ENCODE results near the gene MRPL17. TPM values are rescaled to one million over a fixed set of nuclear protein-coding genes. Genes with fewer than 3 reads are reported as not detected.
"Not testable (repeated sequence)": the region's sequence is repeated elsewhere in the genome, so short reads cannot be mapped to it uniquely, and the experiment has no call there.

The MRPL17 gene
- 35.2 and 49.7 TPM in 2 replicates for total RNA-seq (2014; rRNA removed; shearing (Covaris generic))

DNA sequence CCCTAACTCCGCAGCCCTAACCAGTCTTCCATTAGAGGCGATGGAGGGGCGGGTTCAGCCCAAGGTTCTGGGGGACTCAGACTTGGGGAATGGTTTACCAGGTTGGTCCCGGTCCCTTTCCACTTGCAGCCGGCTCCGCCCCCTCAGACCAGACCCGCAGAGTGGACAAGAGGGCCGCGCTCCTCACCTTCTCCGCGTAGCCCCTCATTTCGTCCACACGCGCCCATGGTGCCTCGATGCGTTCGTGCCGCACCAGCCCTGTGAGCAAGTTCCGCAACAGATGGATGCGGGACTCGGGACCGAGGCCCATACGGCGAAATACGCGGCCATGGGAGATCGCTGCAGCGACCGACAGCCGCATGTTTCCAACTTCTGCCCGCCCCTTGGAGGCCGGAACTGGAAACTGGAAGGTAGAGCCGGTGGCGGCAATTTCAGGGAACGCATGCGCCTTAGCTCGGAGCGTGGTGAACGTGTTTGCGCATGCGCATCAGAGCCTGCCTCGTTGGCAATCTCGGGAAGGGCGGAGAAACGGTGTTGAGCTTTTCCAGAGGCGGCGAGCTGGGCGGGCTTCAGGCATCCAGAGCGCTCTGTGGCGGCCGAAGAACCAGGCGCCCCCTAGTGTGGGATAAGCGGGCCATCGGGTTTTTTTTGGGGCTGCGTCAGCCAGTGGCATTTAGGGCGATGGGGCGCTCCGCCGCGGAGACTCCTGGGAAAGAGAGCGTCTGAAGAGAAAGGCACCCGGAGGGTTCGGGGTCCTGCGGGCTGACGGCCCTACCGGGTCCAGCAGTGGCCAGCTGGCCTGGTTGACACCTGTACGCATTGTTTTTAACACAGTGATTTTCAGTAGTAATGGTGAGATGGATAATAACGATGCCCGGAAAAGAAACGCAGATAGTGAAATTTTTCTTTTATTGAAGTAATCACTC, at the start of gene MRPL17:
Gene MRPL17 (minus strand): TSS at position 405 of the 926 bp plus-strand sequence. CDS start 44 bp downstream, at position 361.
- DNase-seq (ENCODE audit: low spot score), result peak; percentile 98
- in situ Hi-C loops (cut with HindIII; ENCODE audit: low sequenced_read_pairs), result no loop called here

DNA sequence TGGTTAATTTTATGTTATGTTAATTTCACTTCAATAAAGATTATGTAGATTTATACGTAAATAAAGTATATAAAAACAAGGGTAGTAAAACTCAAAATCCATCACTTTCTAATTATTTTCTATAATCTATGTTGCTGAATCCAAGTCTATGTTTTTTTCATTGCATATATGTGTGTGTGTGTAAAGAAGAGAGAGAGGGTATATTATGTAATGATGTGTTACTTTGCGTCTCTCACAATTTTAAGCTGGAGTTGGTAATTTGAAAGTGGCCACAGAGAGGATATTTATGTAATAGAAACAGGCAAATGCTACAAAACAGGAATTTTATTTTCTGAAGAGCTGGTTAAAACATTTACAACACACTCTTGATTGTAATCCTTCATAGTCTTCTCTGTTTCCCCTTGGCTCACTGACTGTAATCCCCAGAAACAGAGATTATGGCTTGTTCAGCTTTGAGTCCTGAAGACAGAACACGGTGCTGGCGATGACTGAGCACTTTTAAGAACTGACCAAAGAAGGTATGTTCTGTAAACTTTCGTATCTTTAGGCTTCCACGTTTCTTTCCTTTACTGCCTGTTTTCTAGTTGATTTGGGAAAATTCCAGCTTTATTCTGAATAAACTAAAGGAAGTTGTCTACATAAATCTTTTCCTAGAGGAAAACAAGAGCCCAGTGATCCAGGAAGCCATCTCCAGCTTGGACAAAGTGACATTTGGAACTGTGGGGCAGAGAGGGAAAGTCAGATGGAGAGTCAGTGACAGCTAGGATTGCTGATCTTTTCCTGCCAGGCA, 45.0 kb upstream of the MRPL17 start:
- DNase-seq (ENCODE audit: low spot score), result no peak
- in situ Hi-C loops (cut with HindIII; ENCODE audit: low sequenced_read_pairs), result no loop called here

DNA sequence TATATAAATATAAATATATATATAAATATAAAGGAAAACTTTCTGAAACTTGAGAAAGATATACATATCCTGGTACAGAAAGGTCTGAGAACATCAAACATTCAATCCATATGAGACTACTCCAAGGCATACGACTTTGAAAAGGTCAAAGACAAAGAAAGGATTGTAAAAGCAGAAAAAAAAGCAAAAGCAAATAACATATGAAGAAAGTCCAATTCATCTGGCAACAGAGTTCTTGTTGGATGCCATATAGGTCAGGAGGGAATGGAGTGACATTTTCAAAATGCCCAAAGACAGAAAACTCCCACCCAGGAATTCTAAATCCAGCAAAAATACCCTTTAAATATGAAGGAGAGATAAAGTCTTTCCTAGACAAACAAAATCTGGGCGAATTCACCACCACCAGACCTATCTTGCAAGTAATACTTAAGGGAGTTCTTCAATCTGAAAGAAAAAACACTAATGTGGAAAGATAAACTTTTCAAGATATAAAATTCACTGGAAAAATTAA, 42.3 kb upstream of the MRPL17 start:
- in situ Hi-C loops (cut with HindIII; ENCODE audit: low sequenced_read_pairs), result no loop called here
- DNase-seq (ENCODE audit: low spot score), result no peak

DNA sequence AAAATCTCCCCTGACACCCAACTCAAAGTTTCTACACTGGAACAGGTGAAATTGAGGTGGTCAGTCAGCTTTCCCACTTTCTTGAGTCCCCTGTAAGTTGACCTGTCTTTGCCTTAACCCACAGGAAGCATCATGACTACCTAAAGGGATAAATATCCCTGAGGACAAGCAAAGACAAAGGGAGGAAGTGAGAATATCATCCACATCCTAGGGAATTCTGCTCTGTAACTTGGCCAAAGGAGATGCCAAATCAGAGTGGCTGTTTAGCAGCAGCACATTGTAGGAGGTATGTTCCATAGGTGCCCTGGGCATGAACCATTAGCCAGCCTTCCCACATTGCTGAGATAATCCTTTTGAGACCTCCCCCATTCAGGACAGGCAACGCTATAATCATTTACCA, 40.9 kb upstream of the MRPL17 start:
- in situ Hi-C loops (cut with HindIII; ENCODE audit: low sequenced_read_pairs), result no loop called here
- DNase-seq (ENCODE audit: low spot score), result no peak

DNA sequence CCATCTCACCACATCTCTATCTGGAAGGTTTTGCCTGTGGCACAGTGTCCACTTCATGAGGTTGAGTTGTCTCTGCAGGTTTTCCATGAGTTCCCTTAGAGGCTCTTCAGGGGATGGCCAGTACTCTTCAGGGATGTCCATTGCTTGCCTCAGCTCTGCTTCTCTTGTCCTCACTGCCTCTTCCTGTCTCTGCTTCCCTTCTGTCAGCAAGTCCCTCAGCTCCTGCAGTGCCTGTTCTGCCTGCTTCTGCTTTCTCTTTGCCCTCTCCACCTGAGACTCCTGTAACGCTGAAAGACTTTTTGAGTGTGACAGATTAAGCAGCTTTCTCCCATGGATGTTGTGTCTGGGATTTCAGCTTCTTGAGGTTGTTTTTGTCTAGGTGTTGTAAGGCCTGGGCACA, 38.2 kb upstream of the MRPL17 start:
- DNase-seq (ENCODE audit: low spot score), result no peak
- in situ Hi-C loops (cut with HindIII; ENCODE audit: low sequenced_read_pairs), result no loop called here

DNA sequence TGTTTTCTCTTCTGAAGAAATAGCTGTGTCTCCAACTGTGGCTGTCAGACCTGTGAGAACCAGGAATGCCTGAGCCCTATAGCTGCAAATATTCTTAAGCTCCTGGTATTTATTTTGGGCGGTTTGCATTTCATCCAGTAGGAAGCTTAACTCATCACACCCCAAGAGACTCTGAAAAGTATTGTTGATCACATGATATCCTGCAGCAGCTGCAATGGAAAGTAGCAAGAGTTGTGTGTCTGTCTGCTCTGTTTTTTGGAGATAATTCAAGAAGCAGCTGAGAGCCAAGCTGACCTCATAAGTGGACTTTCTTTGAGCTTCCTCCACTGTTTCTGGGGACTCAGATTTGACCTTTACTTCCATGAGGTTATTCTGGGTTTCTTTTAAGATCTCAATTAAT, 36.4 kb upstream of the MRPL17 start:
- DNase-seq (ENCODE audit: low spot score), result no peak
- in situ Hi-C loops (cut with HindIII; ENCODE audit: low sequenced_read_pairs), result no loop called here

DNA sequence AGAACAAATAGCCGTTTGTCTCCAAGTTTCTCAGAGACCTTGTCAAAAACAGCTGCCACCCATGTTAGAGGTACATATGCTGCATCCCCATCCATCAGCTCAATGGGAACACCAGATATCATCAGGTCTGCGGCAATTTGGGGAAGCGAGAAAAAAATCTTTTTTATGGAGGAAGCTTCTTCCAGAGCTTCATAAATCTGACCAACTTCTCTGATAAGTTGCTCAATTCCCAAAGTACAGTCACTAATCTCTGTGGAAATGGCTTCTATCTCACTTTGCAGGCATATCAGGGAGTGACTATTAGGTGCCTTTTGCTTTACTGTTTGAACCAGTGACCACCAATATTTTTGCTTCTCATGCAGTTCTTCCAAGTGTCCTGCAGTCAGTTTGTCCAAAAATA, 34.3 kb upstream of the MRPL17 start:
- DNase-seq (ENCODE audit: low spot score), result no peak
- in situ Hi-C loops (cut with HindIII; ENCODE audit: low sequenced_read_pairs), result no loop called here

DNA sequence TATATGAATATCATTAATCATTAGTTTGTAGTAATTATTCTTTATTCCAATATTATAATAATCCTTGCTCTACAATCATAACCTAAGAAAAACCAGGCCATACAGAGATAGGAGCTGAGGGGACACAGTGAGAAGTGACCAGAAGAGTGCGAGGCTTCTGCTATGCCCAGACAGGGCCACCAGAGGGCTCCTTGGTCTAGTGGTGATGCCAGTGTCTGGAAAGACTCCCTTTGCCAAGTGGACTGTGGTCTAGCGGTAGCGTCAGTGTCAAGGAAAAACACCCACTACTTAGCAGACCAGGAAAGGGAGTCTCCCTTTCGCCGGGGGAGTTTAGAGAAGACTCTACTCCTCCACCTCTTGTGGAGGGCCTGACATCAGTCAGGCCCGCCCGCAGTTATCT, 28.4 kb upstream of the MRPL17 start:
- DNase-seq (ENCODE audit: low spot score); in situ Hi-C loops (cut with HindIII; ENCODE audit: low sequenced_read_pairs): not testable (repeated sequence)

DNA sequence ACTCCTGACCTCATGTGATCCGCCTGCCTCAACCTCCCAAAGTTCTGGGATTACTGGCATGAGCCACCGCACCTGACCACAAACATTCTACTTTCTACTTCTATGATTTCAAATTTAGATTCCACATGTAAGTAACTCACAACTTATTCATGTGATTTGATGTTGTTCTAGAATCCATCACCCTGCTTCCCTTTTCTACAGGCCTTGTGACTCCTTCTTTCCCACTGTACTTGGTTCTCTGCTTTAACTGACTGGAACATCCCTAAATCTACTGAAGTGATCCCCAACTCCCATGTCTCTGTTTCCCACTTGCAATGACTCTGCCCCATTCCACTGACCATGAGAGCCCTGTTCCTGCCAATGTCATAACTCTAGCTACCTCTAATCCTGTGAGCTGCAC, 25.7 kb upstream of the MRPL17 start:
- no peak for DNase-seq (ENCODE audit: low spot score)
- in situ Hi-C loops (cut with HindIII; ENCODE audit: low sequenced_read_pairs), result no loop called here

DNA sequence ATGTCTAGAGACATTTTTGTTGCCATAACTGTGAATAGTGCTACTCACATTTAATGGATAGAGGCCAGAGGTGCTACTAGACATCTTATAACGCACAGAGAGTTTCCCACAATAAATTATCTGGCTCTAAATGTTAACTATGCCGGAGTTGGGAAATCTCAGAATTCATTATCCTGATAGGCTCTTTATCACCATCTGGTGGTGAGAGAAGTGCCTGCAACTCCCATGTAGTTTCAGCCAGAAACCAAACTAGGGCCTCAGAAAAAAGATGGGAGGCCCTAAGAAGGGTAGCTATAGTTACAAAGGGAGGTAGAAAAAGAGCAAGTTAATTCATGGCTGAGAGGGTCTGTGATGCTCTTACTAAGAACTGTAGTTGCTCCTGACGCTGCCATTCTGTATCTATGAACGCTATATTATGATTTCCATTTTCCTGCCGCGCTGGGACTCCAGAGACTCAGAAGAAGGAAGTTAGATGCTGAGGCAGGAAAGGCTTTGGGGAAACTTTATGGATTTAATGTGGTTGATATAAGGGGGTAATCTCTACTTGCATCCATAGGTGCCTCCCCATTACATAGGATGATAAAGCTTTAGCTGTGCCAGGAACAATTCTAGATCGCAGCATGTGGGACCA, 22.9 kb upstream of the MRPL17 start:
- in situ Hi-C loops (cut with HindIII; ENCODE audit: low sequenced_read_pairs), result no loop called here
- peak; percentile 67 for DNase-seq (ENCODE audit: low spot score)

DNA sequence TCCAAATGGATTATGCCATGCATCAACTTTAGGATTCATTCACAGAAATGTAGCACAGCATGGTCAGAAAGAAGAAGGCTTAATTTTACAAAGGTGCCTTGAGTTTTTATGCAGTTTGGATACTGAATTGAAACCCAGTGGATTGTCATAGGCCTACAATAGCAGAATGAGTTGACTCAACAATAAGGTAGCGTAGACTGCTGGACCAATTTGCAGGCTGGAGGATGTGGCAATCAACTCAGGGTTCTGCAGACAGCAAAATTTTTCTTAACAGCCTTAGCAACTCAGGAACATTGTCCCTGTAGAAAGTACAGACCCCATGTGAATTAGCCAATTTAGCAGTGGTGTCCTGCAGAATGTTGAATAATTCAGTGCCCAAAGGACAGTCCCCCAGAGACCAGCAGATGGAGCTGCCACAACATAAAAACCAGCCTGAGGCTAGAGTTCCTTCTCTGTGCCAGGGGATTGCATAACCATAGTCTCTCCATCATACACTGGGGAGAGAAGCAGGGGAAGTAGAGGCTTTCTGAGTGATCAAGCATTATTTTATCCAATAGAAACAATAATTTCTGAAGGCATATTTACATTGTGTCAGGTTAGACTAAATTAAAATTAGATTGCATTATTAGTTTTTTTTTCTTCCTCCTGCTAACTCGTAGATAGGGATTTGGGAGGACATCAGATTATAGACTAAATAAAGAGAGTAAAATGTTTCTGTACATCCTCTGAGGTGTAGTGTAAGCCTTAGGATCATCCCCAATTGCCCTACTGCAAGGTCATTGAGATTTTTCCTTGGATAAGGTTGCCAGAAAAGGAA, 20.3 kb upstream of the MRPL17 start:
- in situ Hi-C loops (cut with HindIII; ENCODE audit: low sequenced_read_pairs), result no loop called here
- peak; percentile 76 for DNase-seq (ENCODE audit: low spot score)

DNA sequence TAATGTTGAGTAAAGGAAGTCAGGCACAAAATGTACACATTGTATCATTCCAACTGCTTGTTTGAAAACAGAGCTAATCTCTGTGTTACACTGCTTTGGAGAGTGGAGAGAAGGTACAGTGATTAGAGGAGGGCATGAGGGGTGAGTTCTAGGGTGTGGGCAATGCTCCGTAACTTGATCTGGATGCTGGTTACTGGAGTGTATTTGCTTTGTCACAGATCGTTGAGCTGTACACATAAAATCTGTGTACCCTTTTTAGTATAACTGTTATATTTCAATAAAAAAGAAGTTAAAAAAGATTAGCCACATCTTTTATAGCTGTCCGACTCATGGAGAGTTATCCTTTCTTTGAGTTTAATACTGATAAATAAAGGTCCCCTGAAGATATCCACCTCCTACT, 18.8 kb upstream of the MRPL17 start:
- in situ Hi-C loops (cut with HindIII; ENCODE audit: low sequenced_read_pairs); DNase-seq (ENCODE audit: low spot score): not testable (repeated sequence)

DNA sequence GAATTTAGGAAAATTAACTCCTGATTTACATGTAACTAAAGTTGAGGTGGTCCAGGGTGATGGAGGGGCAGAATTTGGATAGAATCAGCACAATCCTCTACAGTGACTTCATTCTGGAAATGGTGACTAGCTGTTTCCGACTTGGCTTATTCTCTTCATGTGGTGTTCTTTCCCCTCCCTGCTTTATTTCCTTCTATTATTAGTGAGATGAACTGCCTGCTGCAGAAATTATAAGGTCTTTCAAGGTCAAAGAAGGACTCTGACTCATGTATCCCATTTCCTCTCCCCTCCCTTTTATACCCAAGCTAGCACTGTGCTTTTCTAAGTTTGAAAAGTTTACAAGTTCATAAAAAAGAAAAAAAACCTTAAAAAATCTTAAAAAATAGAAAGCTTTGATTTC, 12.2 kb upstream of the MRPL17 start:
- in situ Hi-C loops (cut with HindIII; ENCODE audit: low sequenced_read_pairs), result no loop called here

DNA sequence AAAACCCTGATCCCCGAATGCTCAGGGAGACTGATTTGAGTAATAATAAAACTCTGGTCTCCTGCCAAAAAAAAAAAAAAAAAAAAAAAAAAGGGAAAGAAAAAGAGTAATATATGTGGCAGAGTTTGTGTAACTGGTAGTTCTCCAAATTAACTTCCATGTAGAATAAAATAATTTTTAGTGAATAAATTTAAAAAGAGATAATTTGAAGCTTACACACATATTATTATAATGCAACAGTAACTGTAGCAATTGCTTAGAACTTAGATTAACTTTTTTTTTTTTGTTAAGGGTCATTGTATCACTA, 11.0 kb upstream of the MRPL17 start:
- DNase-seq (ENCODE audit: low spot score), result no peak
- in situ Hi-C loops (cut with HindIII; ENCODE audit: low sequenced_read_pairs), result no loop called here

More for the DNA sequence above, 12.2 kb upstream of the MRPL17 start:
- no peak for DNase-seq (ENCODE audit: low spot score)

DNA sequence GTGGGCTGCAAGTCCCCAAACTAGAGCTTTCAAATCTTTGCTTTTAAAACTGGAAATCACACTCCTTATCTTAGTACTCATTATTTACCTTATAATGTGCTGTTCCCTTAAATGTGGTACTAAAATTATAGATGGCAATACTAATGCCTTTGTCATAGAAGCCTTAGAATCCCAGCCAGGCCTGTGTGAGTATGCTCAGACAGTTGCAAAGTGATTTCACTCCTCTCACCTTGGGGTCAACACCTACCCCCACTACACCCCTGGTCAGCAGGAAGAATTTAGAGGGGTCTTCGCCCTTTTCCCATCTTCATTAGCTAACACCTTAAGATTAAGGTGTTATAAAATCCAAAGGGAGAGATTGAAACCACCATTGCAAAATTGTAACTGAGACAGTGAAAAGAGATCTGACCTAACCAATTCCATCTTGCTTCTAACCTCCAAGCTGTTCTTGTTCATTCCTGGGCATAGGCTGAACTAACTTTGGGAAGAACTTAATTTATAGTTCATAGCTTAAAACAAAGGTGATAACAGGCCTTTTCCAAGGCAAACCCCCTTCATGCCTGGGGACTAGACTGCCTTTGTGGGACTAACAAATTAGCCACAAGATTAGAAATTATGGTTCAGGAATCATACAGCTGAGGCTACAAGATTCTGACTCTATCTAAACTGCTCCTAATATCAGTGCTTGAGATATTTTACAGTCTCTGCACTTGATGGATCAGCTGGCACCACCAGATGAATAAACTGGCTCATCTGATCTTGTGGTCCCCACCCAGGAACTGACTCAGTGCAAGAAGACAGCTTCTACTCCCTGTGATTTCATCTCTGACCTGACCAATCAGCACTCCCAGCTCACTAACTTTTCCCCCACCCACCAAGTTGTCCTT, 10.4 kb upstream of the MRPL17 start:
- no peak for DNase-seq (ENCODE audit: low spot score)
- in situ Hi-C loops (cut with HindIII; ENCODE audit: low sequenced_read_pairs), result no loop called here

DNA sequence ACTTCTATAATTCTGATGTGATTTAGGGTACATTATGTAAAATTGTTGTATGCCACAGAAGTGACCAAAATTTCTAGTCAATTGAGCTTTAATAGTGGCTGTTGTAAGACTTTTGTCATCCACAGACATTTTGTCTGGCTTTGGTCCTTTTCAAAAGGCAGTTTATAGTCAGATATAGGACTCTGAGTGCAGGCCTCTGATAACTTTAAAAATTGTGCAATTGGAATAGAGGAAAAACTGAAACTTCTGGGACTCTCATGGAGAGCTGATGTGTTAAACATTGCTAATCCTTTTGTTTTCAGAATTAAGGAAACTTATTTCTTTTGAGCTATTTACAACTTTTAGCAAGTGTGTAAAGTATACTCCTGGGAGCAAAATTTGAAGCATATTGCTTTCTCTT, 9.0 kb upstream of the MRPL17 start:
- in situ Hi-C loops (cut with HindIII; ENCODE audit: low sequenced_read_pairs), result no loop called here

DNA sequence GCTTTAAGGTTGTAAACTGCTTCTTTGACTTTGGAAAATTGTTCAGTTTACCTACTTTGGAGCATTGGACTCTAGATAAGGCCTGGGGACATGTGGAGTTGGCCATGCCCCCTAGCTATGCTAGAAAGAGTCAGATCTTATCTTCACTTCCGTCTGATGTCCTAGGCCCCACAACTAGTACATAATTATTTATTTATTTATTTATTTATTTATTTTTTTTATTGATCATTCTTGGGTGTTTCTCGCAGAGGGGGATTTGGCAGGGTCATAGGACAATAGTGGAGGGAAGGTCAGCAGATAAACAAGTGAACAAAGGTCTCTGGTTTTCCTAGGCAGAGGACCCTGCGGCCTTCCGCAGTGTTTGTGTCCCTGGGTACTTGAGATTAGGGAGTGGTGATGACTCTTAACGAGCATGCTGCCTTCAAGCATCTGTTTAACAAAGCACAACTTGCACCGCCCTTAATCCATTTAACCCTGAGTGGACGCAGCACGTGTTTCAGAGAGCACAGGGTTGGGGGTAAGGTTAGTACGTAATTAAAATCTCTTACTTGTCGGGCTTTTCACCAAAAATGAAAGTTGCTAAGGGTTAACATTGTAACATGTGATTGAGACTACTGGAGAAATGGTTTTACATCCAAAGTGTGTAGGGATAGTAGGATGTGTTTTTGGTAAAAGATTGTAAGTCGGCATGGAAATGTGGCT, 7.4 kb upstream of the MRPL17 start:
- DNase-seq (ENCODE audit: low spot score); in situ Hi-C loops (cut with HindIII; ENCODE audit: low sequenced_read_pairs): not testable (repeated sequence)

More for the DNA sequence above, 9.0 kb upstream of the MRPL17 start:
- no peak for DNase-seq (ENCODE audit: low spot score)
